H7 (cell line): Measurements from ENCODE around the gene DCUN1D3. TPM values are rescaled to one million over a fixed set of nuclear protein-coding genes. Genes with fewer than 3 reads are reported as not detected.

Source experiments
- DNase-seq: peaks from one replicate; pipeline ENCODE4 v3.0.0; 2012
- H3K27me3 ChIP-seq: 2 replicates; pipeline ENCODE4 v1.6.0; 2011; ENCODE audit warnings: mild to moderate bottlenecking, low read length; ENCODE audit not compliant: control insufficient read depth, insufficient read depth
- H3K36me3 ChIP-seq: replicated peaks from 2 replicates; pipeline ENCODE4 v1.5.1; 2011; ENCODE audit warnings: low read length; ENCODE audit not compliant: control insufficient read depth, insufficient read depth
- H3K4me3 ChIP-seq: 2 replicates; pipeline ENCODE4 v1.5.1; 2011; ENCODE audit warnings: low read depth, mild to moderate bottlenecking, control low read depth, low read length, moderate library complexity; ENCODE audit not compliant: insufficient read depth
- total RNA-seq: library from RNA; depleted of rRNA; stranded (reverse); fragments of >200 nt; shearing (Covaris generic); gene quantifications from 2 replicates; pipeline ENCODE4 v1.2.3, GENCODE V29; 2014

The DCUN1D3 gene
- total RNA-seq, 1 experiment from 2014 or later: 11.9 TPM

DNA sequence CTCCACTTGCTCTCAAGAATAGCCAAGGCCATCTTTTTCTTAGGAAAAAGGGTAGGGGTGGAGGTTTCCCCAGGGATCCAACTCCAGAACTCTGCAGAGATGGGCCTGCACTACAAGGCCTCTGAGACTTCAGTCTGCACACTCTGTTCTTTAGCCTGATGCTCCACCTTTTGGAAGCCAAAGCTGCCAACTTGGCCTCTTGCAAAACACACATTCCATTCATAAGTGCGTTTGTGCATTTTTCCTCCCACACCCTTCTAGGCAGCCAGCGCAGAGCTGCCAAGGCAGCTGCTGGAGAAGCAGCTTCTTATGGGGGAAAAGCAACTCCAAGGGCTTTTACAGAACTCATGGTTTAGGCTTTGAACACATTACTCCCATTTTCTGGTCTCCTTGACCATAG lies 48.6 kb downstream of the DCUN1D3 start:
- no peak for DNase-seq
- H3K4me3 ChIP-seq: no peak overlapping the region
- H3K27me3 ChIP-seq: no peaks in the 10 kb centered on the region
- H3K36me3 ChIP-seq: no peaks in the 10 kb centered on the region

DNA sequence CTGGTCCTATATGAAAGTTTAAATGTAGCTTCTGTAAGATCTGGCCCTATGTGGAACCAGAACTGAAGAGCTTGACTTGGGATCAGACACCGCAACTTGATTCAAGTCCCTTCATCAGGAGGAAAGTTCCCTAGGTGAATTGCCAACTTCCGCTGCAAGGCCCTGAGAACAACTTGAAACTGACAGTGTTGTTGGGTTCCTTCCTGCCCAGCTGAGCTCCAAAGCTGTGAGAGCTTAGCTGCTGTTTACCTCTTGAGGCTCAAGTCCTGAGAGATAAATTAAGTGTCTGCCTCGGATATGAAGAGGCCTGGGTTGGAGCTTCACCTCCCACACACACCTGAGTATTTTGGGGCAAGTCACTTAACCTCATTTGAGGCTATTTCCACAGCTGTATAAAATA lies 49.2 kb downstream of the DCUN1D3 start:
- no peaks in the 10 kb centered on the region for H3K27me3 ChIP-seq
- no peak overlapping the region for H3K4me3 ChIP-seq
- no peak for DNase-seq
- no peaks in the 10 kb centered on the region for H3K36me3 ChIP-seq

DNA sequence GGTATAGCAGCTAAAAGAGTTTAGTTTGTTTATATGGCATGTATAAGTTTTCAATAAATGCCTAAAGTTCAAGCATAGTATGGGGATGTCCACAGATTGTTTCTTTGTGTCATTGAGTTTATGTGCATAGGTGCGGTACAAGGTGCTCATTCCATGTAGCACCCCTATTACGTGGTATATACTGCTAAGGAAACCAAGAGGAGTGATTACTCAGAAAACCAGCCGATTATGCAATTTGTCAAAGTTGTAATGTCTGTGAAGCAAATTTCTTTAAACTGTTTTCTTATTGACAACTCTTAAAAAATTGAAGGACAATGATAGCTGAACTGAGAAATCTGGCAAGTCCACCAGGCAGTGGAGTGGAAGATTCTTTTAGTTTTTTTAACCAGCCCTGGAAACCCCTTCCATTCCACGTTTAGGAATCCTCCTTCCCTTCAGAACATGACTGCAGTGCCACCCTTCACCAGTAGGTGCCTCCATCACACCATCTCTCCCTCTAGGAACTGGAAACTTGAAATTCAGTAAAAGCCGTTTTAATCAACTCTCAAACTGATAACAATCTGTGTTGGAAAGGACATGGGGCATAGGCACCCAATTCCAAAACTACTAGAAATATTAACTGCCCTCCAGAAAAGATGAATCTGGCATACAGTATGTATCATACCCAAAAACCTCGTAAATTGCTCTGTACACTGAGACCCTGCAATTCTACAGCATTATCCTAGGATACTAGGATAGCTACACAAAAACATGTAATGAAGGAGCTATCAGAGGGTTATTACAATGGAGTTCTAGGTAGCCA lies 50.4 kb downstream of the DCUN1D3 start:
- H3K4me3 ChIP-seq: no peak overlapping the region
- peak; percentile 52 for DNase-seq
- H3K36me3 ChIP-seq: no peaks in the 10 kb centered on the region; the same call in 1 of the 2 replicates
- no peaks in the 10 kb centered on the region for H3K27me3 ChIP-seq

DNA sequence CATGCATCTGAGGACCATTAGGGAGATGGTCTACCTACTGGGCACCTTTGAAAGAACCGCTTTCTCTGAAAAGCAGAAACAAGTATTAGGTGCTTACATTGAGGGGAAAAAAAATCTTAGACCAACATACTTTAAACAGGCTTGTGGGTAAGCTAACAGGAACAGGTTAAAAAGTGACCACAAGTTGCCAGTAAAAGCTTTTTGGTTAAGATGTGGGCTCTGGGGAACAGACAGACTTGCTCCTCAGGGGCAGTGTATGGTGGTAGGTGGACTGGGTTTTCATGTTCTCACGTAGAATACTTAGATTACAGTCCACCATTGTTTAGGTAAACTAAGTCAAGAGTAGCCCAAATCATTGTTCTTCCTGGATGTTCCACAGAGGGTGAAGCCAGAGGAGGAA lies 52.6 kb downstream of the DCUN1D3 start:
- DNase-seq: no peak
- no peaks in the 10 kb centered on the region for H3K27me3 ChIP-seq
- H3K4me3 ChIP-seq: no peak overlapping the region
- H3K36me3 ChIP-seq: peaks cover 2% of the 10 kb centered on the region; the same call in 1 of the 2 replicates

DNA sequence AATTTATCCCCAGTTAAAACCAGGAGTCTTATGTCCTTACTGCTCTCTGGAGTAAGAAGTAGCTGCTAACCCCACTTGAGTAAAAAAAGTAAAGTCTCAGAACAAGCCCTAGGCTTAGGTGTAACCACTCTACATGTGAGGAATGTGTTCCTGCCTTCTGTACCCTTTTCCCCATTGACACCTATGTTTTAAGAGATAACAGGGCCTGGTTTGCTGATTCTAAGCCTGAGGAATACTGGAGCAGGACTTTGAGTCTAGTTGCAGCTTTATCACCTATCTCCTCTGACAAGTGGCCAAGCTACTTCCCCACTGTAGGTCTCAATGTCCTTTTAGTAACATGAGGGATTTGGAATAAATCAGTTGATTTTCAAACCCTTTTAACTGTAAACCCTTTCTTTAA lies 53.6 kb downstream of the DCUN1D3 start:
- Histone ChIP-seq H3K4me3 (no peak overlapping the region), H3K36me3 (peaks cover 2% of the 10 kb centered on the region; the same call in 1 of the 2 replicates), H3K27me3 (no peaks in the 10 kb centered on the region)
- DNase-seq: no peak

DNA sequence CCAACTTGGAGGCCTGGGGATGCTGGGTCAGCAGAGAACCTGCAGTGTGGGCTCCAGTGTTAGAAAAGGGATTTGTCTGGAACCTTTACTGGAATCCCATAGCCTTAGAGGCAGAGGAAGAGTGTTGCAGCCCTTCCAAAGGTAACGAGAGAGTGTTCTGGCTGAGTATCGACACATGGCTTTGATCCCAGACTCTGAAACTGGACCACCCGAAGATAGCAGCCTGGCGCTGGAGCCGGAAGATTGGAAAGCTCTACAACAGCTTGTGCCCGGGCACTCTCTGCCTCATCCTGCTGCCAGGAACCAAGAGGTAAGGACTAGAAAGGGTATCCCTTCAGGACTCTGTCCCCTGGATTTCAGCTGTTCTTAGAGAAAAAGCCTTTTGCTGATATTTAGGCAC lies 54.1 kb downstream of the DCUN1D3 start:
- Histone ChIP-seq H3K36me3 (peaks cover 2% of the 10 kb centered on the region; the same call in 1 of the 2 replicates), H3K27me3 (no peaks in the 10 kb centered on the region), H3K4me3 (no peak overlapping the region)
- no peak for DNase-seq

DNA sequence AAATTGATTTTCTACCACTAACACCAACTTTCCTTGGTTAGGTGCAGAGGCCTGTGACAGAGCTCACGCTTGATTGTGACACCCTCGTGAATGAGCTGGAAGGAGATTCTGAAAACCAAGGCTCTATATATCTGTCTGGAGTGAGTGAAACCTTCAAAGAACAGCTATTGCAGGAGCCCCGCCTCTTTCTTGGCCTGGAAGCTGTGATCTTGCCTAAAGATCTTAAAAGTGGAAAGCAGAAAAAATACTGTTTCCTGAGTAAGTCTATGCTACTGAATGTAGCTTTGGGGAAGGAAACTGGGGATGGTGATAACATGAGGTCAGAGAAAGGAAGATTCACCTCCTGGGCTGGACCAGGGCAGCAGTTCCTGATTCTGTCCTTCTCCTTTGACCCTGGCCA lies 55.6 kb downstream of the DCUN1D3 start:
- Histone ChIP-seq H3K4me3 (no peak overlapping the region), H3K27me3 (no peaks in the 10 kb centered on the region), H3K36me3 (peaks cover 2% of the 10 kb centered on the region; the same call in 1 of the 2 replicates)
- no peak for DNase-seq

DNA sequence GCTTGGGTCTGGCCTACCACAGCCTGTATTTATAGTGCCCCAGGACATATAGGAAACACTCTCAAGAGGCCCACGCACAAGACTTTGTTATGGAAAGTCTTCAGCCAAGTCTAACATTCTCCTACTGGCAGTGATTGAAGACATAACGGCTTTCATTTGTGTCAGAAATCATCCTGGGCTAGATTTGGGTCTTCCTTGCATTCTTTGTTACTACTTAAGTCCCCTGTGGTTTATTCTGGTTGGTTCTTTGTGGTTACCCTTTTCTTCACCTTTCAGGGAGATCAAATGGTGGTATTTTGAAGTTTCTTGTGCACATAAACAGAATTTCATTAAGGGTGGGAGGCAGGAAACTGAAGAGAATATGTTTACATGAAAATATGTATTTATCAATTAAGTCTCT lies 56.1 kb downstream of the DCUN1D3 start:
- DNase-seq: no peak
- no peak overlapping the region for H3K4me3 ChIP-seq
- H3K36me3 ChIP-seq: peaks cover 2% of the 10 kb centered on the region; the same call in 1 of the 2 replicates
- no peaks in the 10 kb centered on the region for H3K27me3 ChIP-seq

DNA sequence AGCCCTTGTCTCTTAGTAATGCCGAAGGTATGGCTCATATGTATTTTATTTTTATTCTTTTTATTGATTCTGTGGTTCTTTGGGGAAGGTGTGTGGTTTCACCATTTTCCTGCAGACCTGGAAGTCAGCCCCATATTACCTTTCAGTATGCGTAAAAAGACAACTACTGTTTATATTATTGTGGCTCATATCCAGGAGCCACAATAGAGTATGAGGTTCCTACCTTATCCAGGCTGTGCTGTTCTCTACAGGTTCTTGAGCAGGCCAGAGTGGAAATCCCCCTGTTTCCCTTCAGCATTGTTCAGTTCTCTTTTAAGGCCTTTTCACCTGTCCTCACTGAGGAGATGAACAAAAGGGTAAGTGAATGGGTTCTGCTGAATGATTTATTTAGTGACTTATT lies 60.7 kb downstream of the DCUN1D3 start:
- H3K27me3 ChIP-seq: no peaks in the 10 kb centered on the region
- no peak overlapping the region for H3K4me3 ChIP-seq
- no peak for DNase-seq
- peaks cover 1% of the 10 kb centered on the region for H3K36me3 ChIP-seq

DNA sequence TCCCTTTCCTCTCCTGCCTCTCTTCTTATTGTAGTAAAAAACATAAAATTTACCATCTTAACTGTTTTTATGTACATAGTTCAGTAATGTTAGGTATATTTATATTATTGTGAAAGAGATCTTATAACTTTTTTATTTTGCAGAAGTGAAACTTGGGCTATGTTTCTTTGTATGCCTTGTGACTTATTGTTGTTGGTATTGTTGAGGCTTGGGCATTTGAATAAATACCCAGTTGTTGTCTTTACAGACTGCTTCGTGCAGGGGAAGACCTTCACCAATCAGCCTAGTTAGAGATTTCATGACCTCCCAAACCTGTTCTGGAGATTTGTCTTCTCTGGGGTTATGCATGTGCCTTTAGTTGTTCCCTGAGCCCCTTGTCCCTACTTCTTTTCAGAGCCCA lies 61.9 kb downstream of the DCUN1D3 start:
- Histone ChIP-seq H3K36me3 (no peaks in the 10 kb centered on the region; the same call in 1 of the 2 replicates), H3K4me3 (no peak overlapping the region), H3K27me3 (no peaks in the 10 kb centered on the region)
- no peak for DNase-seq

DNA sequence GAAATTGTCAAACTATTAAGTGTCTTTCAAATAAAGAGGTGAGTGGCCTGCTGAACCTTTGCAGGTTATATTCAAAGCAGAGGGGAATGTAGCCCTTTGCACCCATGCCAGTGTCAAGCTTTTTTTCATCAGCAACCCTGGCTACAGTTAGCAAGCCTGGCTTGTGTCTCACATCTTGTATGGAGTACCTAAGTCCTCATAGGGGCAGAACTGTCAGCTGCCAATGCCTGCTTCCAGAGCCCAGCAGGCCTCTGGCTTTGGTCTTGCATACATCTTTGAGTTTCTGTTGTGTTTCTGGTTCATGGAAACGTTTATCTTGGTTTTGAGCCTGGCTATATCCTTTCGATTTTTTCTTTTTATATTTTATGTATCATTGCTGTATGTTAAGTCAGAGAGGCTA lies 67.1 kb downstream of the DCUN1D3 start:
- Histone ChIP-seq H3K27me3 (no peaks in the 10 kb centered on the region), H3K36me3 (no peaks in the 10 kb centered on the region; the same call in 1 of the 2 replicates), H3K4me3 (no peak overlapping the region)
- no peak for DNase-seq

DNA sequence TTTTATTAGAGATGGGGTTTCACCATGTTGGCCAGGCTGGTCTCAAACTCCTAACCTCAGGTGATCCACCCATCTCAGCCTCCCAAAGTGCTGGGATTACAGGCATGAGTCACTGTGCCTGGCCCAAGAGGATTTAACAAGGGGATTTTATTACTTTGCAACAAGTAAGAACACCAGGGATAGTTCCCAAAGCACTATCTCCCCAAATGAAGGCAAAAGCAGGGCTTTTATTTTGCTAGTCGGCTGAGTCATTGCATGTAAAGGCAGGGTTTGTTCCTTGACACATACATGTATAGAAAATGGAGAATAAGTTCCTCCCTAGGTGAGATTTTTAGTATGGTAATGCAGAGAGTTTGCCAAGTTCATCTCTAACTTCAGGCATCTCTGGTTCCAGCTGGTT lies 69.8 kb downstream of the DCUN1D3 start:
- Histone ChIP-seq H3K4me3 (no peak overlapping the region), H3K27me3 (no peaks in the 10 kb centered on the region), H3K36me3 (peaks cover 1% of the 10 kb centered on the region)
- DNase-seq: no peak

DNA sequence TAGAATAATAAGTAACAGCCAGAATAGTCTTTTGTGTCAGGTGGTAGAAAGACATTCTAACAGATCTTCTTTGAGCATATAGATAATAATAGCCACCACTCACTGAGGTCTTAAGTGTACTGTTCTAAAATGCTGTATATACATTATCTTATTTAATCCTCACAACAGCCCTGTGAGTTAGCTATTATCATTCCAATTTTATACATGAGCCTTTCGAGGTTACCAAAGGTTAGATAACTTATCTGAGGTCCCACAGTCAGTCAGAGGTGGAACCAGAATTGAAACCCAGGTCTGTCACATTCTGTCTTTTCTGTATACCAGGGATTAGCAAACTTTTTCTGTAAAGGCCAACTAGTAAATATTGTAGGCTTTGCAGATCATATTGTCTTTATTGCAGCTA lies 70.6 kb downstream of the DCUN1D3 start:
- DNase-seq: no peak

DNA sequence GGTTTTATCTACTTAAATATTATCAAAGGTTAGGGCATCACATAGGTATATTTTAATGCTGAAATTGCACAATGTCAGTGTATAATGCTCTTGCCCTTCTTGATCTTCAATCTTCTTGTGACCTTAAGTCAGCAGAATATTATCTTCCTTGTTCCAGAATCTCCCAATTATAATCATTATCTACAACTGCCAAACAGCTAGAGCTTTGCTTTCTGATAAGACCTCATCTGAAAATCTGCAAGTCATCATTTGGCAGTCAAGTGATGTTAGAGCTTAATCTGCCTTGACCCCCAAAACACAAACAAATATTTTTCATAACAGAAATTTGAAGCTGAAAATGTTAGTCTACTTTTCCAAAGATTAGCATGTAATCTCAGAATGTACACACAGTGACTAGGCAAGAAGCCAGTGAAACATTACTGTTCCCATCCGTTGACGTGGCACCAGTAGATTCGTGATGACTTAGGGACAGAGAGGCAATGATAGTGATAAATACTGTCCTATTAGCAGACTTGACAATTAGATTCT lies 74.1 kb downstream of the DCUN1D3 start:
- H3K36me3 ChIP-seq: peaks cover 3% of the 10 kb centered on the region
- H3K4me3 ChIP-seq: no peak overlapping the region
- H3K27me3 ChIP-seq: no peaks in the 10 kb centered on the region
- no peak for DNase-seq

More for the DNA sequence above, 70.6 kb downstream of the DCUN1D3 start:
- Histone ChIP-seq H3K4me3 (no peak overlapping the region), H3K27me3 (no peaks in the 10 kb centered on the region), H3K36me3 (peaks cover 1% of the 10 kb centered on the region)

DNA sequence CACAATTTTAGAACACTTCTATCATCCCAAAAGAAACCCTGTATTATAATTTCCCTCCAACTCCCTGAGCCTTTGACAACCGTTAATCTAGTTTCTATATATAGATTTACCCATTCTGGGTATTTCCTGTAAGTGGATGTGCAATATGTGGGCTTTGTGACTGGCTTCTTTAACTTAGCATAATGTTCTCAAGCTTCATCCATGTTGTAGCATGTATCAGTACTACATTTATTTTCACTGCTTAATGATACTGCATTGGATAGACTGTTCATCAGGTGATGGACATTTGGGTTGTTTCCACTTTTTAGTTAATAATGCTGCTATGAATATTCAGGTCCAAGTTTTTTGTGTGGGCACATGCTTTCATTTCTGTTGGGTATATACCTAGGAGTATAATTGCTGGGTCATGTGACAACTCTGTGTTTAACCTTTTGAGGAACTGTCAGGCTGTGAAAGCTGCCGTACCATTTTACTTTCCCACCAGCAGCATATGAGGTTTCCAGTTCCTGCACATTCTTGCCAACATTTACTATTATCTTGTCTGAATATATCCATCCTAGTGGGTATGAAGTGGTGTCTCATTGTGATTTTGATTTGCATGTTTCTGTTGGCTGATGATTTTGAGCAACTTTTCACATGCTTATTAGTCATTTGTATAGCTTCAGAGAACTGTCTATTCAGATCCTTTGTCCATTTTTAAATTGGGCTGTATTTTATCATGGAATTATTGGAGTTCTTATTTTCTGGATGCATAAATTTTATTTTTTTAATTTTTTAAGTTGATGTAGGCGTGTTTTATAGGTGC lies 77.4 kb downstream of the DCUN1D3 start:
- DNase-seq: no peak
- Histone ChIP-seq H3K36me3 (peaks cover 3% of the 10 kb centered on the region), H3K27me3 (no peaks in the 10 kb centered on the region), H3K4me3 (no peak overlapping the region)
